PFSK-1 (cell line): ENCODE results near the gene TNS3.

ENCODE experiments used
- FOXP2 ChIP-seq: optimal IDR thresholded peaks from 2 replicates; pipeline ENCODE3; 2011; ENCODE audit warnings: borderline replicate concordance, control low read depth, inconsistent platforms; ENCODE audit not compliant: insufficient read depth; ENCODE audit errors: extremely low read length, extremely low read depth
- POLR2AphosphoS5 ChIP-seq: IDR thresholded peaks from 2 replicates; pipeline ENCODE4 v1.6.1; 2012; ENCODE audit warnings: low read depth, mild to moderate bottlenecking, control low read depth, low read length, moderate library complexity
- REST ChIP-seq, 2 experiments: IDR thresholded peaks; 2 replicates each; pipeline versions ENCODE4 v1.6.1 to v1.8.0; 2011 to 2012; ENCODE audit warnings: low read depth in 2 of 2, low read length in 2 of 2, control low read depth in 1 of 2, inconsistent platforms in 1 of 2, mild to moderate bottlenecking in 1 of 2, moderate library complexity in 1 of 2; ENCODE audit not compliant: insufficient read depth in 1 of 2
- SIN3A ChIP-seq: IDR thresholded peaks from 2 replicates; pipeline ENCODE4 v1.6.1; 2012; ENCODE audit warnings: mild to moderate bottlenecking, low read length, moderate library complexity, borderline replicate concordance; ENCODE audit not compliant: insufficient read depth
- TAF1 ChIP-seq: IDR thresholded peaks from 2 replicates; pipeline ENCODE4 v1.6.1; 2012; ENCODE audit warnings: low read length, control low read depth, borderline replicate concordance; ENCODE audit not compliant: insufficient read depth

Gene TNS3

GRCh38 chr7:47281161-47281560 lies 300.8 kb downstream of the TNS3 start:
- TF ChIP-seq TAF1: no peak
- no peak for TF ChIP-seq SIN3A
- no peak for TF ChIP-seq REST (IDR thresholded peaks at IDR 0.05; ENCODE audit: insufficient read depth in 1 of 2, low read depth in 2 of 2, low read length in 2 of 2)
- TF ChIP-seq POLR2AphosphoS5: no peak
- TF ChIP-seq FOXP2: no peak

- TF ChIP-seq FOXP2 (no peak), REST (IDR thresholded peaks at IDR 0.05; ENCODE audit: insufficient read depth in 1 of 2, low read depth in 2 of 2, low read length in 2 of 2) (no peak), POLR2AphosphoS5 (no peak), SIN3A (no peak), TAF1 (no peak)
Measured at GRCh38 chr7:47280114-47280513, 301.8 kb downstream of the TNS3 start.

GRCh38 chr7:47278043-47278442 lies 303.9 kb downstream of the TNS3 start:
- TF ChIP-seq FOXP2 (no peak), POLR2AphosphoS5 (no peak), SIN3A (no peak), TAF1 (no peak), REST (IDR thresholded peaks at IDR 0.05; ENCODE audit: insufficient read depth in 1 of 2, low read depth in 2 of 2, low read length in 2 of 2) (no peak)

- no peak for TF ChIP-seq FOXP2
- TF ChIP-seq POLR2AphosphoS5: no peak
- no peak for TF ChIP-seq REST (IDR thresholded peaks at IDR 0.05; ENCODE audit: insufficient read depth in 1 of 2, low read depth in 2 of 2, low read length in 2 of 2)
Measured at GRCh38 chr7:47277321-47277781, 304.6 kb downstream of the TNS3 start.

- TF ChIP-seq SIN3A (no peak), TAF1 (no peak), REST (IDR thresholded peaks at IDR 0.05; ENCODE audit: insufficient read depth in 1 of 2, low read depth in 2 of 2, low read length in 2 of 2) (no peak), POLR2AphosphoS5 (no peak), FOXP2 (no peak)
Measured at GRCh38 chr7:47273974-47274766, 307.7 kb downstream of the TNS3 start.
